Measurements from ENCODE around the gene ARHGAP40. TPM values are rescaled to one million over a fixed set of nuclear protein-coding genes. Genes with fewer than 3 reads are reported as not detected.

ARHGAP40 gene
- total and polyA plus RNA-seq, 2 experiments from 2014 or later = 0.21 TPM; not detected in 1

- TF ChIP-seq CTCF (conservative IDR thresholded peaks at IDR 0.05; ENCODE audit: low read depth in 2 of 2) (no peak), EZH2phosphoT487 (IDR thresholded peaks at IDR 0.05; ENCODE audit: unreplicated experiment) (no peak), JUNB (IDR thresholded peaks at IDR 0.05; ENCODE audit: unreplicated experiment) (no peak)
Observed at GRCh38 chr20:38599410-38599882, 2.2 kb upstream of the ARHGAP40 start (continued).

GRCh38 chr20:38600057-38600456, 1.6 kb upstream of the ARHGAP40 start:
- H3K36me3 ChIP-seq (ENCODE audit: insufficient read depth) = no peaks in the 10 kb centered on the region
- peaks cover 6% of the 10 kb centered on the region for H3K27me3 Mint-ChIP-seq (ENCODE audit: insufficient read depth, low read depth, poor library complexity)
- H3K9me2 ChIP-seq (ENCODE audit: insufficient read depth) = no peaks in the 10 kb centered on the region
- no peak overlapping the region for H3K4me3 ChIP-seq
- H3K4me1 ChIP-seq (ENCODE audit: insufficient read depth) = peaks cover 11% of the 10 kb centered on the region; the same call in 1 of the 2 replicates
- no peak for DNase-seq (ENCODE audit: low spot score)
- H3K4me3 Mint-ChIP-seq = no peak overlapping the region
- no peak overlapping the region for H3K4me2 ChIP-seq
- peaks cover 14% of the 10 kb centered on the region for H3K9me3 Mint-ChIP-seq
- no peaks in the 10 kb centered on the region for H3F3A ChIP-seq (replicated peaks; ENCODE audit: low read depth)
- no peak overlapping the region for H3K27ac ChIP-seq (ENCODE audit: low read depth)
- H4K20me1 ChIP-seq (replicated peaks; ENCODE audit: insufficient read depth) = no peaks in the 10 kb centered on the region
- H3K79me2 ChIP-seq (replicated peaks; ENCODE audit: insufficient read depth) = no peaks in the 10 kb centered on the region
- H3K36me3 Mint-ChIP-seq (ENCODE audit: low read depth) = peaks cover 10% of the 10 kb centered on the region
- no peak for ATAC-seq
- peaks cover 19% of the 10 kb centered on the region for H3K4me1 Mint-ChIP-seq
- H3K27me3 ChIP-seq (ENCODE audit: insufficient read depth) = peaks cover 22% of the 10 kb centered on the region
- H2AFZ ChIP-seq = no peak overlapping the region
- no peak overlapping the region for H3K27ac Mint-ChIP-seq
- no peak for TF ChIP-seq EZH2phosphoT487 (IDR thresholded peaks at IDR 0.05; ENCODE audit: unreplicated experiment)
- no peak for TF ChIP-seq POLR2AphosphoS5 (IDR thresholded peaks at IDR 0.05; ENCODE audit: low read depth)
- TF ChIP-seq CTCF (conservative IDR thresholded peaks at IDR 0.05; ENCODE audit: low read depth in 2 of 2) = no peak
- TF ChIP-seq ZNF114 (CRISPR knock-in tag; IDR thresholded peaks at IDR 0.05) = no peak
- TF ChIP-seq JUNB (IDR thresholded peaks at IDR 0.05; ENCODE audit: unreplicated experiment) = no peak
- no peak for TF ChIP-seq EZH2 (IDR thresholded peaks at IDR 0.05; ENCODE audit: low read depth, unreplicated experiment)
- TF ChIP-seq ZNF331 (CRISPR knock-in tag; IDR thresholded peaks at IDR 0.05; ENCODE audit: low read depth) = no peak
- TF ChIP-seq CREB1 (CRISPR knock-in tag; IDR thresholded peaks at IDR 0.05; ENCODE audit: low read depth) = no peak
- TF ChIP-seq NANOG (IDR thresholded peaks at IDR 0.05; ENCODE audit: borderline replicate concordance) = no peak
- no peak for TF ChIP-seq ETS1 (IDR thresholded peaks at IDR 0.05)
- no peak for TF ChIP-seq REST (IDR thresholded peaks at IDR 0.05; ENCODE audit: unreplicated experiment)
- no peak for TF ChIP-seq STAT1 (IDR thresholded peaks at IDR 0.05; ENCODE audit: unreplicated experiment)
